ENCODE measurements around the gene WEE2.

DNA sequence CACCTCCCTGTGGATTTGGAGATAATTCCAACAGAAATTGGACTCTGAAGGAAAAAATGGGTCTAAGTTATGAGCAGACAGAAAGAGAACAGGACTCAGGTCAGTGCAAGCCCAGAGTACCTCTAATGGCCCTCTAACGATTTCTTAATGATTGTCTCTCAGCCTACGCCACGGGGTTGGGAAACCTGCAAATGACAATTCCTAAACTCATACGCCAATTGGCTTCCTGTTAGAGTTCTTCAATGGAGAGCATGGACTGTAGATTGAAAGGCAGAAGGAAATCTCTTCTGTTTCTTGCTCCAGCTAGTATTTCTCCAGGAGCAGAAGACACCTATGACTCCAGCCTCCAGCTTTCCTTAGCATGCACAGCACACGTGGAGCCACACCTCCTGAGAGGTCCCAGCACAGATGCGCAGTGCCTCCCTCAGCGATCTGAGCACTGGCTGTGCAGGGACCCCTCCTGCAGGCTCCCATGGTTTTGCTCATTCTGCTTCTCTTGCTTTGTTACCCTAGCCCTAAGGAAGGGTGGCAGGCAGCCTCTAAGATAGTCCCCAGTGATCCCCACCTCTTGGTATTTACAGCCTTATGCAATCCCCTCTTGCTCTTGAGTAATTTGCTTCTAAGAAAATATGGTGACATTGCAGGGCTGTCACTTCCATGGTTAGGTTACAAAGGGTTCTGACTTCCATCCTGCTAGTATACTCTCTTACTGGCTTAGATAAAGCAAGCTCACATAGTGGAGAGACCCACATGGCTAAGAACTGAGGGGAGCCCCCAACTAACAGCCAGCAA is 36.3 kb upstream of the WEE2 start:
- TF ChIP-seq, protein P1, sequence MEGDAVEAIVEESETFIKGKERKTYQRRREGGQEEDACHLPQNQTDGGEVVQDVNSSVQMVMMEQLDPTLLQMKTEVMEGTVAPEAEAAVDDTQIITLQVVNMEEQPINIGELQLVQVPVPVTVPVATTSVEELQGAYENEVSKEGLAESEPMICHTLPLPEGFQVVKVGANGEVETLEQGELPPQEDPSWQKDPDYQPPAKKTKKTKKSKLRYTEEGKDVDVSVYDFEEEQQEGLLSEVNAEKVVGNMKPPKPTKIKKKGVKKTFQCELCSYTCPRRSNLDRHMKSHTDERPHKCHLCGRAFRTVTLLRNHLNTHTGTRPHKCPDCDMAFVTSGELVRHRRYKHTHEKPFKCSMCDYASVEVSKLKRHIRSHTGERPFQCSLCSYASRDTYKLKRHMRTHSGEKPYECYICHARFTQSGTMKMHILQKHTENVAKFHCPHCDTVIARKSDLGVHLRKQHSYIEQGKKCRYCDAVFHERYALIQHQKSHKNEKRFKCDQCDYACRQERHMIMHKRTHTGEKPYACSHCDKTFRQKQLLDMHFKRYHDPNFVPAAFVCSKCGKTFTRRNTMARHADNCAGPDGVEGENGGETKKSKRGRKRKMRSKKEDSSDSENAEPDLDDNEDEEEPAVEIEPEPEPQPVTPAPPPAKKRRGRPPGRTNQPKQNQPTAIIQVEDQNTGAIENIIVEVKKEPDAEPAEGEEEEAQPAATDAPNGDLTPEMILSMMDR (IDR thresholded peaks at IDR 0.05): no peak
- no peak for TF ChIP-seq EP300 (IDR thresholded peaks at IDR 0.05)
- TF ChIP-seq POLR2A (IDR thresholded peaks at IDR 0.05): no peak
